NB4 (cell line): ENCODE measurements around the gene NTN4.

Experiments
- MAX ChIP-seq: IDR thresholded peaks from 2 replicates; pipeline ENCODE4 v1.6.1; 2011; ENCODE audit warnings: low read depth, low read length
- MYC ChIP-seq: IDR thresholded peaks from 2 replicates; pipeline ENCODE4 v1.6.1; 2011; ENCODE audit warnings: low read depth, low read length
- POLR2A ChIP-seq: IDR thresholded peaks from 2 replicates; pipeline ENCODE4 v1.6.1; 2011; ENCODE audit warnings: mild to moderate bottlenecking; ENCODE audit not compliant: insufficient read length; ENCODE audit errors: extremely low read depth
- TF ChIP-seq, protein P1 (sequence below): IDR thresholded peaks from one replicate; pipeline ENCODE4 v1.5.1; 2012; ENCODE audit warnings: low read depth, low read length

DNA sequence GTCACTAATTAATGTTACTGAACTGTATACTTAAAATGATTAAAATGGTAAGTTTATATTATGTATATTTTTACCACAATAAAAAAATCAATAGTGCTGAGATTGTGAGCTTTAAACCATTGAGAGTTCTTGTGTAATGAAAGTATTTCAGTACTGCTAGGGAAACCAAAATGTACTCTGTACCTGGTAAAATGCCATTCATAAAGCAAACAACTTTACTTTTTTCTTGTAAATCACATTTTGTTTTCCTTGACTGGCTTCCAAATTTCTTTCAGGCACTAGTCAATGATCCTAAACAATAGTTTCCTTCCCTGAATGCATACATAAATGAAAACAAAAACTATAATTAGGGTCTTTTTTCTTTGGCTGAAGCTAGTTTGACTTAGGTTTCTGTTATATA, 38.8 kb upstream of the NTN4 start:
- TF ChIP-seq, protein P1, sequence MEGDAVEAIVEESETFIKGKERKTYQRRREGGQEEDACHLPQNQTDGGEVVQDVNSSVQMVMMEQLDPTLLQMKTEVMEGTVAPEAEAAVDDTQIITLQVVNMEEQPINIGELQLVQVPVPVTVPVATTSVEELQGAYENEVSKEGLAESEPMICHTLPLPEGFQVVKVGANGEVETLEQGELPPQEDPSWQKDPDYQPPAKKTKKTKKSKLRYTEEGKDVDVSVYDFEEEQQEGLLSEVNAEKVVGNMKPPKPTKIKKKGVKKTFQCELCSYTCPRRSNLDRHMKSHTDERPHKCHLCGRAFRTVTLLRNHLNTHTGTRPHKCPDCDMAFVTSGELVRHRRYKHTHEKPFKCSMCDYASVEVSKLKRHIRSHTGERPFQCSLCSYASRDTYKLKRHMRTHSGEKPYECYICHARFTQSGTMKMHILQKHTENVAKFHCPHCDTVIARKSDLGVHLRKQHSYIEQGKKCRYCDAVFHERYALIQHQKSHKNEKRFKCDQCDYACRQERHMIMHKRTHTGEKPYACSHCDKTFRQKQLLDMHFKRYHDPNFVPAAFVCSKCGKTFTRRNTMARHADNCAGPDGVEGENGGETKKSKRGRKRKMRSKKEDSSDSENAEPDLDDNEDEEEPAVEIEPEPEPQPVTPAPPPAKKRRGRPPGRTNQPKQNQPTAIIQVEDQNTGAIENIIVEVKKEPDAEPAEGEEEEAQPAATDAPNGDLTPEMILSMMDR, result no peak
- TF ChIP-seq MYC (no peak), POLR2A (no peak), MAX (no peak)
